HG03442 (cell line): Measurements from ENCODE around the gene C2orf81.
"Not testable (repeated sequence)": the region's sequence is repeated elsewhere in the genome, so short reads cannot be mapped to it uniquely, and the experiment has no call there.

Experiments
- ATAC-seq: cut with Tn5 transposase; IDR thresholded peaks from one replicate; pipeline ENCODE4 v1.9.1; 2021; ENCODE audit warnings: mild to moderate bottlenecking, moderate library complexity; ENCODE audit not compliant: unreplicated experiment

The C2orf81 gene

DNA sequence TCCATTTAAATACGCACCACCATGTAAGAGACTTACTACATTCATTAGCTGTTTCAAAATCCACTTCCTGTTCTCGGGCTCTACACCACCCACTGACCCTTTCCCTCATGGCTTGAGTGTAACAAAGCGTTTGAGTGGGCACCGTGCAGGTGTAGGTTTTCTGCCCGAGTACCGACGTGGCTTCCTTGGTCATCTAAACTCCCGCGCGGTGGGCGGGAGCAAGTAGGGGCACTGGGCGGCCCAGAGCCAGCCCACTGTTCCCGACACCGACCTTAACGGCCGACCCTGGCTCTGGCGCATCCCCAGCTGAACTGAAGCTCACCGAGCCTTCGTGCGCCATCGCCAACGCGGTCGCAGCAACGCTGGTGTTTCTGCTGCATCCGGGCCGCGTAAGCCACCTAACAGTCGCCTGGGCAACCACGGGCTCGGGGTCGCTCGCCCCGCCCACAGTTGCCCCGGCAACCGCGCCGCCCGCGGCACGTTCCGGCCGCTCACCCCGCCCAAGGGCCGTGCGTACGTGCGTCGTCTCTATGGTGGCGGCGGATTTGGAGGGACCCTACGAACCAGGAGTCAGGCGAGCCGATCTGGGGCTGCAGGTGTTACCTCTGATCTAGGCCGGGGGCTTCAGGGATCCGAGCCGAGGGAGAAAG lies at the start of gene C2orf81, which contains the start of gene WDR54:
C2orf81 (minus strand) TSS at position 399 of the 650 bp plus-strand sequence; CDS start at position 340, 59 bp downstream.
WDR54 (plus strand) TSS at position 510 of the 650 bp plus-strand sequence. CDS start 424 bp downstream, outside the sequence.
- peak; percentile 92 for ATAC-seq

GRCh38 chr2:74470742-74471141 lies 49.3 kb upstream of the C2orf81 start:
- ATAC-seq = not testable (repeated sequence)

GRCh38 chr2:74464406-74464805 lies 43.0 kb upstream of the C2orf81 start:
- ATAC-seq = no peak

GRCh38 chr2:74462786-74463105 lies 41.3 kb upstream of the C2orf81 start:
- no peak for ATAC-seq

DNA sequence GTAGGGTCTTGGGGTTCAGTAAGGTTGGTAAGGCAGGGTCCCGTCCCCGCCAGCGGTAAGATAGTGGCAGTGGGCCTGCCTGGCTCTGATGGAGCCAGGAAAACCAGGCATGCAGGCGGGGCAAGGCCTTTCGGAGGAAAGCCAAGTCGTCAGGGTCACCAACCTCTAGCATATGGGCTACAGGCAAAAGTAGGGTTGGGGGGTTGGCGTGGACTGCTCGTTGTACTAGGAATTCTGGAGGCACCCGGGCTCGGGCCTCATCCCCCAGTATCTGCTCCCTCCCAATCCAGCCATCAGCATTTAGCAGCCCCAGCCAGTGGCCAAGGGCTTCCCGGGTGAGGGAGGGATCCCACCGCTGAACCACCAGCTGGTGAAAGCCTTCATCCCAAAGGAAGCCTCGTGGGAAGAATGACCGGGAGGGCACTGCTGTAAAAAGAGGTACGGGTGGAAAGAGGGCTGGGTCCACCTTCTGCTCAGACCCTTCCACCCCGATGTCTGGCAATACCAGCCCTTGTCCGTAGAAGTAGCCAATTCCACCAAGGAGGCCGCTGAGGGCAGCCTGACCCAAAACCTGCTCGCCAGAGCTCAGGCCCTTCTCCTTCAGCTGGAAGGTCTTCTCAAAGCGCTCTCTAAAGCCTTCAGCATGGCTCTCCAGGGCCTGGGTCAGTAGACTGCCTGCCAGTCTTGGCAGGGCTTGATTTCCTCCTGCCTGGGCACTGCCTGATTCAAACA lies 40.8 kb upstream of the C2orf81 start:
- no peak for ATAC-seq

- no peak for ATAC-seq
Measured at GRCh38 chr2:74461187-74462053, 40.0 kb upstream of the C2orf81 start.

DNA sequence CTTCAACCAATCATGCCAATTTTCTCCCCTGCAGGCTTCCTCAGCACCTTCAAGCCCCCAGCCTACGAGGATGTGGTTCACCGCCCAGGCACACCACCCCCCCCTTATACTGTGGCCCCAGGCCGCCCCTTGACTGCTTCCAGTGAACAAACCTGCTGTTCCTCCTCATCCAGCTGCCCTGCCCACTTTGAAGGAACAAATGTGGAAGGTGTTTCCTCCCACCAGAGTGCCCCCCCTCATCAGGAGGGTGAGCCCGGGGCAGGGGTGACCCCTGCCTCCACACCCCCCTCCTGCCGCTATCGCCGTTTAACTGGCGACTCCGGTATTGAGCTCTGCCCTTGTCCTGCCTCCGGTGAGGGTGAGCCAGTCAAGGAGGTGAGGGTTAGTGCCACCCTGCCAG lies 38.8 kb upstream of the C2orf81 start:
- ATAC-seq = not testable (repeated sequence)

DNA sequence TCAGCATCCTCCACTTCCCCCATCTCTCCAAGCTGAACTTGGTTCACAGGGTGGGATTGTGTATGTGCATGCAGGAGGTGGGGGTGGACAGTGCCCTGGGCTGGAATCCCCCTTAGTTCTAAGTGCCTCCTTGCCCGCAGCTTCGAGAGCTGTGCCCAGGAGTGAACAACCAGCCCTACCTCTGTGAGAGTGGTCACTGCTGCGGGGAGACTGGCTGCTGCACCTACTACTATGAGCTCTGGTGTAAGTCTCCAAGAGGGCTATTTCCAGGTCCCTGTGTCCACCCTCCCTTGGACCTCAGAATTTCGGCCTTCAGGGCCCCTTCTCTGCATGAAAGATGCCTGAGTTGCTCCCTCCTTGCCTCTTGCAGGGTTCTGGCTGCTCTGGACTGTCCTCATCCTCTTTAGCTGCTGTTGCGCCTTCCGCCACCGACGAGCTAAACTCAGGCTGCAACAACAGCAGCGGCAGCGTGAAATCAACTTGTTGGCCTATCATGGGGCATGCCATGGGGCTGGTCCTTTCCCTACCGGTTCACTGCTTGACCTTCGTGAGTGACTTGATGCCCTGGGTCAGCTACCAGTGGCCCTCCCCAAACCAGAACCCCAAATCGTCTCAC lies 38.2 kb upstream of the C2orf81 start:
- ATAC-seq = not testable (repeated sequence)

GRCh38 chr2:74458938-74459363 lies 37.5 kb upstream of the C2orf81 start:
- no peak for ATAC-seq

DNA sequence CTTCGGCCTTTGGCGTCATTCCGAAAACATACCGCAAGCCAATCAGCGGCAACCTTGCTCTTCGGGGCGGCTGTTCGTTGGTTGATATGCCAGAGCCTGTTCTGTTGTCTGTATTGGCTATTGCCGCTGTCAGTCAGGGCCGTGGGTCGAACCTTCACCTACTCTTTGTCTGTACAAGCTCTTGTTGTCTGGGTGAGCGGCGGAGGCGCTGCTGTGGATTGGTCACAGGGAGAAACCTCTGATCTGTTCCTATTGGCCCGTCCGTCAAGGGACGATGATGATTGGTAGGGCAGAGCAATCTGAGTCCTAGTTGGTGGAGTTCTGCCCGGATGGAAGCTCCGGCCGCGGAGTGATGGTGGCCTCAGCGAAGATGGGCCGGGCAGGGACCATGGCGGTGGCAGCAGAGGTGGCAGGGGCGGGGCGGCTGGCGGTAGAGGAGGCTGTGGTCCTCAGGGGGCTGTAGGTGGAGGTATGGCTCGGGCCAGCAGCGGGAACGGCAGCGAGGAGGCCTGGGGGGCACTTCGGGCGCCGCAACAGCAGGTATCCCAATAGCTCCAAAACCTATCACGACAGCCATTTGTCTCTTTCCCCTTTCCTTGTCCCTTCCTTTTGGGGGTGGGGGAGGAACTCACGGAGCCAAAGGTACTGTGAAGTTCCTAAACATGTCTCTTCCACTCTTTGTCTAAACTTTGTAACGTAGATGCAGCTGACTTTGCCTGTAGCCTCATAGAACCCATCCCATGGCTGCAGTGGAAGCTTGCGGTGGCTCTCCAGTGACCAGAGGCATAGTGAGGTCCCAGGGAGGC lies 36.9 kb upstream of the C2orf81 start, which contains the start of gene WBP1:
WBP1 (plus strand) TSS at position 307 of the 806 bp plus-strand sequence; CDS start at position 472, 165 bp downstream.
- ATAC-seq = peak; percentile 80

DNA sequence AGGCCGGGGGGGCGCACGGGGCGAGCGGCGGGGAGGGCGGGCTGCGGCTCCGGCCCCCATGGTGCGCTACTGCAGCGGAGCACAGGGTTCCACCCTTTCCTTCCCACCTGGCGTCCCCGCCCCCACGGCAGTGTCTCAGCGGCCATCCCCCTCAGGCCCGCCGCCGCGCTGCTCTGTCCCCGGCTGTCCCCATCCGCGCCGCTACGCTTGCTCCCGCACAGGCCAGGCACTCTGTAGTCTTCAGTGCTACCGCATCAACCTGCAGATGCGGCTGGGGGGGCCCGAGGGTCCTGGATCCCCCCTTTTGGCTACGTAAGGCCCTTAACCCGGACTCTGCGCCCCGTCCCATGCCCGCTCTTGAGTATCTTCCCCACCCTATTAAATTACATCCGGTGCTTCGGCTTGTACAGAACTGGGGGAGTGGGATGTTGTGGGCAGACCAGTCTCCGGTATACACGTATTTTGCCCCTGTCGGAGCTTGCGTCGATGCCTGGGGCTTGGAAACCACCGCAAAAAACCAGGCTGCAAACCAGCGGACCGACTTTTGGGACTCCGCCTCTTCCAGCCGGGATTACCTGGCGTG lies 36.2 kb upstream of the C2orf81 start:
- ATAC-seq = peak; percentile 25

DNA sequence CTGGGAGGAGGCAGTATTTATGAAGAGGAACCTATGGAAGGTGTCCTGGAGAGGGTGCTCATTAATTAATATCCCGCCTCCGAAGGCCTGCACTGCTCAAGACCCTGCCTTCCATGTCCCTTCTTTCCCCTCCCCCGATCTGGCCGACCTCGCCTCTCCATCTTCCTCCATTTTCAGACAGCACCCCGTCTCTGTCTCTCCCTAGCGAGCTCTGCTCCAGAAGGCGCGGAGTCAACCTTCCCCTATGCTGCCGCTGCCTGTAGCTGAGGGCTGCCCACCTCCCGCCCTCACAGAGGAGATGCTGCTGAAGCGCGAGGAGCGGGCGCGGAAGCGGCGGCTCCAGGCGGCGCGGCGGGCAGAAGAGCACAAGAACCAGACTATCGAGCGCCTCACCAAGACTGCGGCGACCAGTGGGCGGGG lies 35.7 kb upstream of the C2orf81 start:
- ATAC-seq = no peak

DNA sequence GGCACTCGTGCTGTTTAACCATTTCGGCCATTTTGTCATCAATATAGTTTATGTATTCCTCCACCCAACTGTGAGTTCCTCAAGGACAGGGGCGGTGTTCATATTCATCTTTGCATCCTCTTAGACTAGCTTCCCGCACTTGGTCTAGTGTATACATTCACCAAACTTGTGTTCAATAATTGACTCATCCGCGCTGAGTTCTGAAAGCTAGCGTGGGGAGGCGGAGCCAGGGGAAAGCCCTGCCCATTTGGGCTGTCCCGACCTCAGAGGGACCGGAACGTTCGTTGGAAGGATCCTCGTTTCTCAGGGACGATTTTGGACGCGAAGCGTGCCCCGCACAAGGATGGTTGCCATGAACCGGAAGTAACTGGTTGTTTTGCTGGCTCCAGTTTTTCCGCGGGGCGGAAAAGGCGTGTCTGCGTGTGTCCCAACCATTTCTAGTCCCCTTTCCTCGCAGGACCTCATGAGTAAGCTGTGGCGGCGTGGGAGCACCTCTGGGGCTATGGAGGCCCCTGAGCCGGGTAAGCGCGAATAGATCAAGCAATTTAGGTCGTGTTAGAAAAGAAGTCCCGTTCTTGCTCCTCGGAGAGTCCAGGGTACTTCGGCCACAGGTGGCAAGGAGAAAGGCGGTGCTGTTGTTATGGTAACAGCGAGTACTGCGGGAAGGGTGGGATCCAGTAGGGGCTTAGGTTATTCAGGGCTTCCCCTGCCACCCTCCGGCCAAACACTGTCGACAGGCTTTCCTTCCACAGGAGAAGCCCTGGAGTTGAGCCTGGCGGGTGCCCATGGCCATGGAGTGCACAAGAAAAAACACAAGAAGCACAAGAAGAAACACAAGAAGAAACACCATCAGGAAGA lies 33.5 kb upstream of the C2orf81 start, which contains the start of gene INO80B:
INO80B (plus strand) TSS at position 434 of the 858 bp plus-strand sequence; CDS start at position 464, 30 bp downstream.
- ATAC-seq = peak; percentile 41

GRCh38 chr2:74450570-74451190 lies 29.3 kb upstream of the C2orf81 start:
- ATAC-seq = no peak

DNA sequence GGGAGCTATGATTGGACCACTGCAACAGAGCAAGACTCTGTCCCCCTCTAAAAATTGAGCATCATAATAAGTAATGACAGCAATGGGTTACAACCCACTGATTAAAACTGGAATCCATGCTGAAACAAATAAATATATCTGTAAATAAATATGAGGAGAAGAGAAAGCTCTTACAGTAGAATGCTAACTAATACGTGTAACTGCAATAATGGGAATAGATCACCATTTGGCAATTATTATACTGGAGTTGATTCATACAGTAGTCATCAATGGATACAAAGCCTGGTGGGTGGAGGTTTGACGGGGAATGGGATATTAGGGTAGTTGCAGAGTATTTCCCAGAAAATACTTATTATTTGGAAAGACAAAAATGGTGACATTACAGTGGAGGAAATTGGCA lies 27.4 kb upstream of the C2orf81 start:
- ATAC-seq = no peak

DNA sequence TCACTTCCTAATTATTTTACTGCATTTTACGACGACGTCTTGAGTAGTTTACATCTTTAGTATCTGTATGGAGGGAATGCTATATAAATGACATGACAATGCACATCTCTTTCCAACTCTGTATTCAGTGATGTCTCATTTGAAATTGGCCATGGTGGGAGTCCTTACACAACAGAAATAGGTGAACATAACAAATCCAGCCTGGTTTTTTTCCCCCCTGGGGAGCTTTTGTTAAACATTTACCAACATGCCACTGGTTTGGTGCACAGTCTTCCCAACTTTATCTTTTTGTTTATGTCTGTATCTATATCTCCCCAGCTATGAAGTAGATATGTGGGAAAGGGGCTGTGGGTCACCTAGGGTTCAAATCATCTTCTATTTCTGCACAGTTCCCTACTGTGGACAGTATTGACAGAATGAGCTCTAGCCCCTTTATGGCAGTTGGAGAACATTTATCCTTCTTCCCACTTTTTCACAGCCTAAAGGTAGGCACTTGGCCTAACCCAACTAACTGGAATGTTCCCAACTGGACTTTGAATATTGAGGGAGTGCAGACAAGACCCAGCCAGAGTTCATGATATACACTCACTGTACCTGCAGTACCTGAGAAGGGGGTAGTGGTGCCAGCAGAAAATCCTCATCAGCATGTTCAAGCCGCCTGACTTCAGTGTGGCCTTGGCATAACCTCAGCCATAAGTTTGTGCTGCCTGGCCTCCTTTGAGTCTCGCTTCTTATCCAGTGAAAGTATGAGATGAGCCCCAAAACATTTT lies 26.0 kb upstream of the C2orf81 start:
- no peak for ATAC-seq
